BE2C (cell line): Measurements from ENCODE around the gene TVP23C.

ENCODE experiments used
- DNase-seq: peaks from one replicate; pipeline ENCODE4 v3.0.0-alpha.2; 2020
- H3K27me3 ChIP-seq: fragments of 250-450 bp; sonication (Bioruptor Pico); 2 replicates; pipeline ENCODE4 v1.5.1; 2020; ENCODE audit warnings: mild to moderate bottlenecking
- H3K36me3 ChIP-seq: fragments of 250-450 bp; sonication (Bioruptor Pico); 2 replicates; pipeline ENCODE4 v1.5.1; 2020; ENCODE audit warnings: mild to moderate bottlenecking
- H3K4me1 ChIP-seq: fragments of 250-450 bp; sonication (Bioruptor Pico); 2 replicates; pipeline ENCODE4 v1.5.1; 2020
- H3K4me3 ChIP-seq: 2 replicates; pipeline ENCODE4 v1.5.1; 2011; ENCODE audit warnings: low read depth, low read length
- H3K9me3 ChIP-seq: fragments of 250-450 bp; sonication (Bioruptor Pico); 2 replicates; pipeline ENCODE4 v1.5.1; 2020
- TF ChIP-seq, protein P1 (sequence below): IDR thresholded peaks from 2 replicates; pipeline ENCODE4 v1.5.1; 2012; ENCODE audit warnings: mild to moderate bottlenecking, low read depth, low read length

Gene TVP23C

GRCh38 chr17:15485045-15485444 is 78.2 kb downstream of the TVP23C start:
- Histone ChIP-seq H3K27me3 (no peaks in the 10 kb centered on the region), H3K4me3 (no peak overlapping the region), H3K9me3 (no peaks in the 10 kb centered on the region), H3K4me1 (no peaks in the 10 kb centered on the region), H3K36me3 (no peaks in the 10 kb centered on the region)
- TF ChIP-seq, protein P1, sequence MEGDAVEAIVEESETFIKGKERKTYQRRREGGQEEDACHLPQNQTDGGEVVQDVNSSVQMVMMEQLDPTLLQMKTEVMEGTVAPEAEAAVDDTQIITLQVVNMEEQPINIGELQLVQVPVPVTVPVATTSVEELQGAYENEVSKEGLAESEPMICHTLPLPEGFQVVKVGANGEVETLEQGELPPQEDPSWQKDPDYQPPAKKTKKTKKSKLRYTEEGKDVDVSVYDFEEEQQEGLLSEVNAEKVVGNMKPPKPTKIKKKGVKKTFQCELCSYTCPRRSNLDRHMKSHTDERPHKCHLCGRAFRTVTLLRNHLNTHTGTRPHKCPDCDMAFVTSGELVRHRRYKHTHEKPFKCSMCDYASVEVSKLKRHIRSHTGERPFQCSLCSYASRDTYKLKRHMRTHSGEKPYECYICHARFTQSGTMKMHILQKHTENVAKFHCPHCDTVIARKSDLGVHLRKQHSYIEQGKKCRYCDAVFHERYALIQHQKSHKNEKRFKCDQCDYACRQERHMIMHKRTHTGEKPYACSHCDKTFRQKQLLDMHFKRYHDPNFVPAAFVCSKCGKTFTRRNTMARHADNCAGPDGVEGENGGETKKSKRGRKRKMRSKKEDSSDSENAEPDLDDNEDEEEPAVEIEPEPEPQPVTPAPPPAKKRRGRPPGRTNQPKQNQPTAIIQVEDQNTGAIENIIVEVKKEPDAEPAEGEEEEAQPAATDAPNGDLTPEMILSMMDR = no peak
- no peak for DNase-seq

DNA sequence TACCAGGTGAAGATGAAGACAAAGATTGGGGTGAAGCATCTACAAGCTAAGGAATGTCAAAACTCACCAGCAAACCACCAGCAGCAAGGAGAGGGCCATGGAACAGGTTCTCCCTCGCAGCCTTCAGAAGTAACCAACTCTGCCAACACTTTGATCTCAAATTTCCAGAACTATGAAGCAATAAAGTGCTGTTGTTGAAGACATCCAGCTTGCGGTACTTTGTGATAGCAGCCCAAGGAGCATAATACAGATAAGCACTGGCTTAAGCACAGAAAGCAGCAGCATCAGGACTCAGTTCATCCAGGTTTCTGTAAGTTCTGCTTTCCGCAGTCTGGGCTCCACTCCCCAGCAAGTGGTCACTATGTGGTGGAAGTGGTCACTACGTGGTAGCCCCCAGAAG is 79.9 kb downstream of the TVP23C start:
- Histone ChIP-seq H3K27me3 (no peaks in the 10 kb centered on the region), H3K36me3 (no peaks in the 10 kb centered on the region), H3K4me3 (no peak overlapping the region), H3K4me1 (no peaks in the 10 kb centered on the region), H3K9me3 (no peaks in the 10 kb centered on the region)
- DNase-seq = no peak
- TF ChIP-seq, protein P1 = no peak

GRCh38 chr17:15482476-15482875 is 80.8 kb downstream of the TVP23C start:
- H3K27me3 ChIP-seq = no peaks in the 10 kb centered on the region

DNA sequence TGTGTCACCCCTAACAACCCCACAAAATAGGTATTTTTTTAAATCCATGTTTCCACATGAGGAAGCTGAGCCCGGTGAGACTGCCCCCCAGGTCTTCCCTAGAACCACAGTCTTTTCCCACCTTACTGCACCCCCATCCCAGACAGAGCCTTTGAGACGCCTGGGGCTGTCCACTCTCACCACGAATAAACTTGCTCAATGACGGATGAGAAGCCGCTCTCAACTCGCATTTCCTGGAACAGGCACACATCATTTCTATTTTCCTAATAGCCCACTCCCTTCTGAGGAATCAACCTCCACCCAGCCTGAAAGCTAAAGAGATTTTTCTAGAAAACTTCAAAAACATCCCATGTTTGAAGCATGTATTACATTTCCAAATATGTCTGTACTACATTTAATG is 81.8 kb downstream of the TVP23C start:
- Histone ChIP-seq H3K36me3 (no peaks in the 10 kb centered on the region), H3K4me1 (no peaks in the 10 kb centered on the region), H3K27me3 (no peaks in the 10 kb centered on the region), H3K4me3 (no peak overlapping the region), H3K9me3 (no peaks in the 10 kb centered on the region)
- TF ChIP-seq, protein P1 = no peak
- no peak for DNase-seq

More at GRCh38 chr17:15482476-15482875, 80.8 kb downstream of the TVP23C start:
- no peak for DNase-seq
- Histone ChIP-seq H3K36me3 (no peaks in the 10 kb centered on the region), H3K9me3 (no peaks in the 10 kb centered on the region), H3K4me3 (no peak overlapping the region), H3K4me1 (no peaks in the 10 kb centered on the region)
- TF ChIP-seq, protein P1 = no peak

DNA sequence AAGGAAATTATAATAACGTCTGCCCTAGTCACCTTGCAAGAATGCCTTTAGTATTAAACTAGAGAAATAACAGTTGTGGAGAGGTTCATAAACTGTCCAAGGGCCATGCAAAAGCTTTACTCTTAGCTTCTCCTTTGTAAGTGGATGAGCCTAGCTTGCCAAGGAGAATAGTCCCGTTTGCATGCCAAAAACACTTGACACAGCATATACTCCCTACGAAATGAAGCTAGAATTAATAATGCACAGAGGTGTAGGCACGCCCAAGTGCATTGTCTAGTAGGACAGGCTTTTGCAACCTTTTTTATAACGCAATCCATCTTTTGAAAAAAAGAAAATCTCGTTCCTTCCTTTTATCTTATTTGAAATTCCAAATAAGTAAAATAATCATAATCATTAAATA is 83.1 kb downstream of the TVP23C start:
- Histone ChIP-seq H3K36me3 (no peaks in the 10 kb centered on the region), H3K4me1 (no peaks in the 10 kb centered on the region), H3K4me3 (no peak overlapping the region), H3K9me3 (no peaks in the 10 kb centered on the region), H3K27me3 (no peaks in the 10 kb centered on the region)
- DNase-seq = no peak
- TF ChIP-seq, protein P1 = no peak

DNA sequence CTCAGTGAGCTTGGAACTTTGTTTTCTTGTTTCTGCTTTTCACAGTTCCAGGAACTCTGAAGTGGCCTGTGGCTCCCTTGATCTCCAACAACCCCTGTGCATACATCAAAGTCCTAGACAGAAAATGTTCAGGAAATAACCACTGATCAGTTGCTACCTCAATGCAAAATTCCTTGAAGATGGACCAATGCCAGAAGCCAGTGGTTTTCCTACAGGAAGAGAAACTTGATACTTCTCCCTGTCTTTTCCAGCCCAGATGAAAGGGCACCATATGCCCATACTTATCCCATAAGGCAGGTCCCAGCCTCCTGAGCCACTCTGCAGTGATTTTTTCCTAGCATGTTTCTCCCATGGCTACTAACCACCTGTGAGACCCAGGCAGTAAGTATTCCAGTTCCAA is 83.6 kb downstream of the TVP23C start:
- no peak for DNase-seq
- H3K36me3 ChIP-seq = no peaks in the 10 kb centered on the region
- H3K9me3 ChIP-seq = no peaks in the 10 kb centered on the region
- H3K4me1 ChIP-seq = no peaks in the 10 kb centered on the region
- TF ChIP-seq, protein P1 = no peak
- no peak overlapping the region for H3K4me3 ChIP-seq
- H3K27me3 ChIP-seq = no peaks in the 10 kb centered on the region
